MM.1S (cell line): ENCODE measurements around the gene DYNLT4.

Source experiments
- CTCF ChIP-seq: fragments of 300-600 bp; sonication (generic); IDR thresholded peaks from 2 replicates; pipeline ENCODE4 v1.5.1; 2016; ENCODE audit warnings: antibody characterized with exemption, low read length, mixed read lengths
- EZH2 ChIP-seq: fragments of 300-600 bp; sonication (generic); optimal IDR thresholded peaks from 2 replicates; pipeline ENCODE3; 2017; ENCODE audit warnings: low read depth, mild to moderate bottlenecking, antibody characterized with exemption, low read length, mixed read lengths
- EZH2phosphoT487 ChIP-seq: fragments of 300-600 bp; sonication (generic); IDR thresholded peaks from 2 replicates; pipeline ENCODE4 v1.6.1; 2018; ENCODE audit warnings: antibody characterized with exemption, low read length

- TF ChIP-seq CTCF (no peak), EZH2phosphoT487 (no peak), EZH2 (no peak)
Measured at GRCh38 chr1:44832056-44832705, 25.0 kb upstream of the DYNLT4 start.
